GM19043 (cell line): Measurements from ENCODE around the gene OR2AG2.
A peak's percentile ranks its signal among the peaks of the same experiment; 100 is the strongest.

ENCODE experiments used
- ATAC-seq: cut with Tn5 transposase; IDR thresholded peaks from one replicate; pipeline ENCODE4 v1.9.1; 2021; ENCODE audit warnings: low read depth; ENCODE audit not compliant: unreplicated experiment

The OR2AG2 gene

DNA sequence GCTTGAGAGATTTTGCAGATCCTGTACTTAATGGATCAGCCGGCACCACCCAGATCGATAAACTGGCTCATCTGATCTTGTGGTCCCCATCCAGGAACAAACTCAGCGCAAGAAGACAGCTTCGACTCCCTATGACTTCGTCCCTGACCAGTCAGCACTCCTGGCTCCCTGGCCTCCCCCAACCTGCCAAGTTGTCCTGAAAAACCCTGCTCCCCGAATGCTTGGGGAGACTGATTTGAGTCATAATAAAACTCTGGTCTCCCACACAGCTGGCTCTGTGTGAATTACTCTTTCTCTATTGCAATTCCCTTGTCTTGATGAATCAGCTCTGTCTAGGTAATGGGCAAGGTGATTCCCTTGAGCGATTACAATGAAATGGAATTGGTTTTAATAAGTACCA lies 29.5 kb downstream of the OR2AG2 start:
- ATAC-seq, result no peak

DNA sequence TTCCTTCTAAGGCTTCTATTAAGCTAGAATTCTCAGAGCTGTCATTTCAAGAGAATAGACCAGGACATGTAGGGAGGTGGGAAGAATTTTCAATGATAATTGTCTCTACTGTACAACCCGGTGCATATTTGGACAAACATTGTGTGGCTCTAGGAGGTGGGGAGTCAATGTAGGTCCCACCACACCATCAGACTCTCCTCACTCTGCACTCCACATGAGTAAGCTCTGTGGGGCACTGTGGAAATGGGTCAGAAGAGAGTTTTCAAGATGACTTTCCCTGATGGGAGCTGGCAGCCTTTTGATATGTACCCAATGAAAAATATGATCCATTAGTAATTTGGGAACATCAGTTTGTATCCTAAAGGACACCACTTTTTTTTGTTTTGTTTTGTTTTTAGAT lies 33.2 kb downstream of the OR2AG2 start:
- no peak for ATAC-seq

DNA sequence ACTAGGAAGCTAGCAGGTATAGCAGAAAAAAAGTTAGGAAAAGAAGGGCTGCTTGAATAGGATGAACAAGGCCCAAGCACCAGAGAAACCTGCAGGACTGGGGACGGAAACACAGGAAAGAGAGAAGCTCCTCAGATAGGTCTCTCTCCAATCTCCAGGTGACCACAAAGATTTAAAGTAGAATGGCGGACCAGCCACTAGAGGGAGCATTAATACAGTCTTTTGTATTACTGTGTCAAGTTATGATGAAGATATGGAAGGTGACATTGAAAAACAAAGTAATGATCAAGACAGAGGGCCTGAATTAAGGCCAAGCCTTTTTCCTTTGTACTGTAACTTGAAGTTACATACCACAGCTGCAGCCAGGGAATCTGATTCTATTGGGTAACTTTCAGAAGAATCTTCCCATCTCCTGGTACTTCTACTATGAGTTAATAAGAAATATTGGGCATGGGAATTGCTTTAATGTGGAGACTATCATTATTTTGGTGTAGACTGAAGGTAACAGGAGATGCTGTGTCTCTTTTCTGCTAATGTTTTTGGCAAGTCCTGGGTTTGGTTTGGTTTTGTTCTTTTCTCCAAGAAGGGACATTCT lies 33.8 kb downstream of the OR2AG2 start:
- peak; percentile 78 for ATAC-seq

- ATAC-seq, result no peak
Measured at GRCh38 chr11:6736495-6737121, 35.2 kb downstream of the OR2AG2 start.

DNA sequence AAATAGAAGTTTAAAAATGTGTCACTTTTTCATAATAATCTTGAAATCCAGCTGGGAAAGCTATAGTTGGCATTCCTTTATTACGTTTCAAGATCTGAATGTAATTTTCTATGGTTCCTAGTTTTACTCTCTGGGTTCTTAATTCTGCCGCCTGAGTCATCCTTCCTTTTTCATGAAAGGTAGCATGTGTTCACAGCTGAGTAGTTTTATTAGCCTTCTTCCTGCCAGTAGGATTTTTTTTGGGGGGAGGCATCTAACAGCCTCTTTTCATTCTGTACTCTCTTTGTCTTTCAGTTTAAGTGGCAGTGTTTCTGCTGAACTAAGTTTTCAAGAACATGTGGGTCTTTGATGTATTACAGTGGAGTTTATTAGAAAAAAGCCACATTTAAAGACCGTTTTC lies 36.5 kb downstream of the OR2AG2 start:
- no peak for ATAC-seq

DNA sequence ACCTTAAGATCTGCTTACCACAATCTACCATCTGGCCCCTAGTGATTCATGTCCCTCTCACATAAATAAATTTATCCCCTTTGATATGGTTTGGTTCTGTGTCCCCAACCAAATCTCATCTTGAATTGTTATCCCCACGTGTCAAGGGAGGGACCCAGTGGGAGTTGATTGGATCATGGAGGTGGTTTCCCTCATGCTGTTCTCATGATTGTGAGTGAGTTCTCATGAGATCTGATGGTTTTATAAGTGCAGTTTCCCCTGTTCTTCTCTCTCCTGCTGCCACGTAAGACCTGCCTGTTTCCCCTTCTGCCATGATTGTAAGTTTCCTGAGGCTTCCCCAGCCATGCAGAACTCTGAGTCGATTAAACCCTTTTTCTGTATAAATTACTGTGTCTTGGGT lies 37.2 kb downstream of the OR2AG2 start:
- ATAC-seq, result no peak

DNA sequence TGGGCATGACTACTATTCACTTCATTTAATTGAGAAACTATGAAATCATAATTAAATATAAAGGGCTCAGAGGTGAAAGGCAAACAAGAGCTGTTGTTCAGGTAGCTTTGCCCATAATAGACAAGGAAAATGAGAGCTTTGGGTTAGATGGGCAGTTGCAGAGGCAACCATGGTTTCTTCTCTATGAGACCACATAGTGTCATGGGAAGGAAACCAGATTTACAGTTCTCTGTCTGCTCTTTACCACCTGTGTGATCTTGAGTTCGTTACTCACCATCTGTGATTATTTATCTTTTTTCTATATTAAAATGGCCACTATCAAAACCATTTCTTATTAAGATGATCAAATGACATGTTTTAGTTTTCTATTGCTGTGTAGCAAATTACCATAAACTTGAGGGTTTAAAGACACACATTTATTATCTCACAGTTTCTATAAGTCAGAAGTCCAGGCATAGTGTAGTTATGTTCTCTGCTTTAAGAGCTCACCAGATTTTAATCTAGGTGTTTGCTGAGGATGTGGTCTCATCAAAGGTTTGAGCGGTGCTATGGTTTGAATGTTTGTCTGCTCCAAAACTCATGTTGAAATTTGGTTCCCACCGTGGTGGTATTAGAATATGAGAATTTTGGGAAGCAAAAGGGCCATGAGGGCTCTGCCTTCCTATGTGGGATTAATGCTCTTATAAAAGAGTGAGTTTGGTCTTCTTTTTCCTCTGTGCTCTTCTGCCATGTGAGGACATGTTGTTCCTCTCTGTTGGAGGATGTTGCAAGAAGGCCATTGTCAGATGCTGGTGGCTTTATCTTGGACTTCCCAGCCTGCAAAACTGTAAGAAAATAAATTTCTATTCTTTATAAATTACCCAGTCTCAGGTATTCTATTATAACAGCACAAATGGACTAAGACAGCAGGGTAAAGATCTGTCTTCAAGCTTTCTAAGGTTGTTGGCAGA lies 38.2 kb downstream of the OR2AG2 start:
- no peak for ATAC-seq

GRCh38 chr11:6727971-6728760 lies 43.6 kb downstream of the OR2AG2 start:
- ATAC-seq, result no peak

DNA sequence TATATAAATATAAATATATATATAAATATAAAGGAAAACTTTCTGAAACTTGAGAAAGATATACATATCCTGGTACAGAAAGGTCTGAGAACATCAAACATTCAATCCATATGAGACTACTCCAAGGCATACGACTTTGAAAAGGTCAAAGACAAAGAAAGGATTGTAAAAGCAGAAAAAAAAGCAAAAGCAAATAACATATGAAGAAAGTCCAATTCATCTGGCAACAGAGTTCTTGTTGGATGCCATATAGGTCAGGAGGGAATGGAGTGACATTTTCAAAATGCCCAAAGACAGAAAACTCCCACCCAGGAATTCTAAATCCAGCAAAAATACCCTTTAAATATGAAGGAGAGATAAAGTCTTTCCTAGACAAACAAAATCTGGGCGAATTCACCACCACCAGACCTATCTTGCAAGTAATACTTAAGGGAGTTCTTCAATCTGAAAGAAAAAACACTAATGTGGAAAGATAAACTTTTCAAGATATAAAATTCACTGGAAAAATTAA lies 46.3 kb downstream of the OR2AG2 start:
- ATAC-seq, result no peak

GRCh38 chr11:6724013-6724412 lies 47.8 kb downstream of the OR2AG2 start:
- no peak for ATAC-seq

DNA sequence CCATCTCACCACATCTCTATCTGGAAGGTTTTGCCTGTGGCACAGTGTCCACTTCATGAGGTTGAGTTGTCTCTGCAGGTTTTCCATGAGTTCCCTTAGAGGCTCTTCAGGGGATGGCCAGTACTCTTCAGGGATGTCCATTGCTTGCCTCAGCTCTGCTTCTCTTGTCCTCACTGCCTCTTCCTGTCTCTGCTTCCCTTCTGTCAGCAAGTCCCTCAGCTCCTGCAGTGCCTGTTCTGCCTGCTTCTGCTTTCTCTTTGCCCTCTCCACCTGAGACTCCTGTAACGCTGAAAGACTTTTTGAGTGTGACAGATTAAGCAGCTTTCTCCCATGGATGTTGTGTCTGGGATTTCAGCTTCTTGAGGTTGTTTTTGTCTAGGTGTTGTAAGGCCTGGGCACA lies 50.4 kb downstream of the OR2AG2 start:
- ATAC-seq, result no peak

DNA sequence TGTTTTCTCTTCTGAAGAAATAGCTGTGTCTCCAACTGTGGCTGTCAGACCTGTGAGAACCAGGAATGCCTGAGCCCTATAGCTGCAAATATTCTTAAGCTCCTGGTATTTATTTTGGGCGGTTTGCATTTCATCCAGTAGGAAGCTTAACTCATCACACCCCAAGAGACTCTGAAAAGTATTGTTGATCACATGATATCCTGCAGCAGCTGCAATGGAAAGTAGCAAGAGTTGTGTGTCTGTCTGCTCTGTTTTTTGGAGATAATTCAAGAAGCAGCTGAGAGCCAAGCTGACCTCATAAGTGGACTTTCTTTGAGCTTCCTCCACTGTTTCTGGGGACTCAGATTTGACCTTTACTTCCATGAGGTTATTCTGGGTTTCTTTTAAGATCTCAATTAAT lies 52.2 kb downstream of the OR2AG2 start:
- ATAC-seq, result no peak

- no peak for ATAC-seq
Measured at GRCh38 chr11:6717426-6717825, 54.4 kb downstream of the OR2AG2 start.
